Left renal cortex interstitium (tissue), 4 donors: Measurements from ENCODE around the gene ELP4. TPM values are rescaled to one million over a fixed set of nuclear protein-coding genes. Genes with fewer than 3 reads are reported as not detected.

Experiments used
- DNase-seq, 4 donors: peaks; one replicate each; pipeline ENCODE4 v3.0.0-alpha.2; 2013; ENCODE audit warnings: low read depth in 4 of 4, low spot score in 2 of 4, missing footprints in 1 of 4
- polyA plus RNA-seq, 4 donors: library from polyadenylated mRNA; unstranded; fragments of 120-200 nt; gene quantifications; one replicate each; pipeline ENCODE4 v1.2.1, GENCODE V29; 2013; ENCODE audit not compliant: insufficient read length in 4 of 4

The ELP4 gene
- polyA plus RNA-seq, 4 donors: 22.9 to 29.2 (median 25.5) TPM

GRCh38 chr11:31807799-31808667 is 298.5 kb downstream of the ELP4 start:
- no peak for DNase-seq

GRCh38 chr11:31808721-31809540 is 299.4 kb downstream of the ELP4 start:
- no peak for DNase-seq

GRCh38 chr11:31809541-31809856 is 299.9 kb downstream of the ELP4 start:
- DNase-seq: no peak

- DNase-seq: no peak
Observed at GRCh38 chr11:31809857-31810778, 300.6 kb downstream of the ELP4 start.

- no peak for DNase-seq
Observed at GRCh38 chr11:31810779-31811647, 301.4 kb downstream of the ELP4 start, which contains the start of gene PAX6. PAX6 (minus strand) TSS chr11:31811322; CDS start chr11:31806411, 4,911 bp downstream.

- no peak for DNase-seq
Observed at GRCh38 chr11:31812383-31813381, 303.1 kb downstream of the ELP4 start.

GRCh38 chr11:31813391-31814175 is 304.0 kb downstream of the ELP4 start:
- no peak for DNase-seq

- DNase-seq: no peak
Observed at GRCh38 chr11:31814176-31814868, 304.8 kb downstream of the ELP4 start.

GRCh38 chr11:31815711-31816467 is 306.3 kb downstream of the ELP4 start:
- DNase-seq: no peak

GRCh38 chr11:31816468-31817053 is 307.0 kb downstream of the ELP4 start:
- DNase-seq: no peak

GRCh38 chr11:31817054-31817620 is 307.6 kb downstream of the ELP4 start:
- DNase-seq: no peak

GRCh38 chr11:31817621-31818424 is 308.3 kb downstream of the ELP4 start:
- no peak for DNase-seq

- DNase-seq: no peak
Observed at GRCh38 chr11:31818425-31818755, 308.8 kb downstream of the ELP4 start.

GRCh38 chr11:31818874-31819331 is 309.3 kb downstream of the ELP4 start:
- DNase-seq: no peak
